Activated T-cell treated with anti-CD3 and anti-CD28 coated beads for 1 hour (primary cell): ENCODE data around the gene FBXW11.

Source experiments
- DNase-seq: peaks from one replicate; pipeline ENCODE4 v3.0.0-alpha.2; 2020; ENCODE audit warnings: low read depth

FBXW11 gene

GRCh38 chr5:171865471-171865870 is 141.0 kb downstream of the FBXW11 start:
- no peak for DNase-seq

- DNase-seq: no peak
Observed at GRCh38 chr5:171863935-171864334, 142.5 kb downstream of the FBXW11 start.

GRCh38 chr5:171862624-171863023 is 143.8 kb downstream of the FBXW11 start:
- no peak for DNase-seq

GRCh38 chr5:171861381-171861780 is 145.1 kb downstream of the FBXW11 start:
- DNase-seq: no peak

GRCh38 chr5:171858303-171858702 is 148.1 kb downstream of the FBXW11 start:
- DNase-seq: no peak

DNA sequence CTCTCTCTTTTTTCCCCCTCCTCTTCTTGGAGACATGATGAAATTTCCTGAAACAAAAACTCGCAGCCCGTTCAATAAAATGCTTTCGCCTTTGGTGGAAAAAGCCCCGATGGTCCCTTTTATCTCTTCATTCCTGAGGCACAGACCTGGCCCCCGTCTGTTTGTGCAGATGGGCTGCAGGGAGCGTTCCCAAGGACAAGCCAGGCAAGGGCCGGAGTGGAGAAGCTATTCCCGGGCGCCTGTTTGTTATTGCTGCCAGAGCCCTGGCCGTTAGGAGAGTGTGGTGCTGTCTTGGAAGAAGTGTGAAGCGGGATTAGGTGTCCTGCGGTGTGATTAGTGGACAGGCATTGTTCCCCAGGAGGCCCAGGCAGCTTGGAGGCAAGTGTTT is 149.0 kb downstream of the FBXW11 start:
- DNase-seq: no peak

DNA sequence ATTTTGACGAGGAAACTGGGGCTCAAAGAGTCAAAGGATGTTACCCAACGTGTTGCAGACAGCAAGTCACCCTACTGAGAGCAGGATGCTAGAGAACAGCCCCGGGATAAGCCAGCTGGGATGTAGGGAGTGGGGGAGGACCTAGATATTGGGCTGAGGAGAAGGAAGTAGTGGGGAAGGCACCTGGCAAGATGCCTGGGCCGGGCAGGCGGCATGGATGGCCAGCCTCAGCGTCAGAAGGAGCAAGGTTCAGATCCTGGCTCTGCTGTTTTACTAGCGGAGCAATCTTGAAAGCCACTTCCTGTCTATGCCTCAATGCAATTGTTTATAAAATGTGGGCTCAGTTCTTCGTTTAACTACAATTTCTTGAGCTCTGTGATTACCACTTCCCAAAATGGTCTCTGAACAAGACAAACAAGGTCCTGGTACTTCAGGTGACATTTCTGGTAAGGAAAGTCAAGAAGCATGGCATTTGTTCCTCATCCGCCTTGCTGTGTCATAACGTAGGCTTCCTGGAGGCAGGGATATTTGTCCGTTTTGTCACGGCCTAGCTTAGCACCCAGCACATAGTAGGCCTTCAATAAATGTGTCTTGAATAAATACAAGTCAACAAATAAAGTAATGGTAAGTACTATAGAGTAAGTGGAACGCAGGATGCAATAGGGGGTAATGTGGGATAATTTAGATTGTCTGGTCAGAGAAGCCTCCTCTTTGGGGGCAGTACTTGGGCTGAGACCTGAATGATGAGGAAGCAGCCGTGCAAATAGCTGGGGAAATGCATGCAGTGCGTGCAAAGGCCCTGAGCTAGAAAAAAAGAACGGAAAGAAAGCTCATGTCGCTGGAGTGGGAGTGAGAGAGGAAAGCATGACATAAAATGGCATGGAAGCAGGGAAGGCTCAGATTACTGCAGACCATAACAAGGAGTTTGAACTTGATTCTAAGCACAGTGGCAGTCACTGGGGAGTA is 150.4 kb downstream of the FBXW11 start:
- no peak for DNase-seq

DNA sequence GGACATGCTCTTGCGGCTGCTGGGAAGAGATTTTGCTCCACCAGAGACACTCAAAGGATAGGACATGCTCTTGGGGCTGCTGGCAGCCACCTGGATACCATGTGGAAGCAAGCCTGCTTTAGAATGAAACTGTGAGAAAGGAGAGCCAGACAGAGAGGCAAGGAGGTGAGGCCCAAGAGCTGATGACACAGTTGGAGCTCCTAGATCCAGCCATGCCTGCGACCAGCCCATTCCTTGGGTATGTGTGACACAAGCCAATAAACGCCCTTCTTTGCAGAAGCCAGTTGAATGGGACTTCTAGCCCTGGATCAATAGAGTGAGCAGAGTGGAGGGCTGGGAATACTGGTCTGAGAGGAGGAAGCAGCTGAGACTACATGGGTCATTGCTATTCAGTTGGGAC is 151.2 kb downstream of the FBXW11 start:
- DNase-seq: no peak

DNA sequence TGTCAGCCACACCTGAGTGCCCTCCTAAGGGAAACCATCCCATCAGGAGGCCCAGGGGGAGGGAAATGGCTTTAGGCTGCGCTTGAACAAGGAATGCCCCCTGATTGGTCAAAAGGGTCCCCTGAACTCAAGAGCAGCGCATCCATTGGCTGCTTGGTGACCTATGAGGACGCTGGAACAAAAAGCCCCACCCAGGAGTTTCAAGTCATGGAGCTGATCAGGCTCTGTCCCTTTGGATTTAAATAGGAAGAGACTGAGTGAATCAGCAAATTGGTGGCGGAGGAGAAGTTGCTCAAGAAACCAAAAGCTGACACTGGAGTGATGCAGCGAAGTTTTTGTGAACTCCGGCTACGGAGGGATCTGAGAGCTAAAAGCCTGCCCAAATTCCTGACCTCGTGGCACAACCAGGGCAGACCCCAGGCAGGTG is 154.2 kb downstream of the FBXW11 start:
- no peak for DNase-seq

GRCh38 chr5:171851251-171851650 is 155.2 kb downstream of the FBXW11 start:
- no peak for DNase-seq

- no peak for DNase-seq
Observed at GRCh38 chr5:171850324-171850947, 156.0 kb downstream of the FBXW11 start.

- DNase-seq: no peak
Observed at GRCh38 chr5:171849585-171850323, 156.7 kb downstream of the FBXW11 start.

DNA sequence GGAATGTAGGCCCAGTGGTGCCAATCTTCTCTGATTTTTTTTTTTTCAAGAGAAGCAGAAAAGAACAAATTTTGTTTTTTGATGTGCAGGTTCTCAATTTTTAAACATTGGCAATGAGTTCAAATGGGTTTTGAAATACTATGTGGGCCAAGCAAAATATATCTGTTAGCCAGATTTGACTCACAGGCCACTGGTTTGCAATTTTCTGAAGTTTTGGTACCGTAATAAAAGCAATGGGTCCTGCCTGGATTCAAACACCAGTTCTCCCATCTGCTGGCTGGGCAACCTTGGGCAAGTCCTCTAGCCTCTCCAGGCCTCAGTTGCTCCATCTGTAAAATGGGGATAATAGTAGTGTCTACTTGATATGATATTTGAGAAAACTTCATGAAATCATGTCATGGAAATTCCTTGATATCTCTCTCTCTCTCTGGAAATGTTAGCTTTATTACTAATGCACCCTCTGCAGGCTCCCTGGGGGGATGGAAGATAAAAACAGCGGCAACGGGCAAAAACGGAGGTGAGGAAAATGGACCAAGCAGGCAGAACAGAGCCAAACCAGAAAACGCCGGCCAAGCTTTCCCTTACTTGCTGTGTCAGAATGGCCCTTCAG is 157.4 kb downstream of the FBXW11 start:
- DNase-seq: no peak

- no peak for DNase-seq
Observed at GRCh38 chr5:171848486-171848885, 158.0 kb downstream of the FBXW11 start.

- DNase-seq: no peak
Observed at GRCh38 chr5:171848006-171848405, 158.4 kb downstream of the FBXW11 start.

DNA sequence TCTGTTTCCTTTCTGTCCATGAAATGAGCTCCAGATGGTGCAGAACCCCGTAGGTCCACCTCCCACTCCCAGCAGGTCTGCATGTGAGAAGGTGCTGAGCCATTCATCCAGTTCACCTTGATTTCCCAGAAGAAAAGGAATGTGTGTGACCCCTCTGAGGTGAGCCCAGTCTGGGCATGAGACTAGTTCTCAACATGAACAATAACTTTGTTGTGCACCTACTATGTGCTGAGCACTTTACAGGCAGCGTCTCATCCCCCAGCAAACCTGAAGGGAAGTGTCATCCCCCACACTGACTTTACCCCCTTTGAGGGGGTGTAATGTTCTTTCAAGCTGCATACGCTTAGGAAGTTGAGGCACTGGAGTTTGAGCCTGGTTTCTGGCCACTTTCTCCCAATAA is 159.4 kb downstream of the FBXW11 start:
- DNase-seq: no peak

- DNase-seq: no peak
Observed at GRCh38 chr5:171846323-171846722, 160.1 kb downstream of the FBXW11 start.

- no peak for DNase-seq
Observed at GRCh38 chr5:171845857-171846256, 160.6 kb downstream of the FBXW11 start.

- DNase-seq: no peak
Observed at GRCh38 chr5:171845040-171845630, 161.3 kb downstream of the FBXW11 start.

DNA sequence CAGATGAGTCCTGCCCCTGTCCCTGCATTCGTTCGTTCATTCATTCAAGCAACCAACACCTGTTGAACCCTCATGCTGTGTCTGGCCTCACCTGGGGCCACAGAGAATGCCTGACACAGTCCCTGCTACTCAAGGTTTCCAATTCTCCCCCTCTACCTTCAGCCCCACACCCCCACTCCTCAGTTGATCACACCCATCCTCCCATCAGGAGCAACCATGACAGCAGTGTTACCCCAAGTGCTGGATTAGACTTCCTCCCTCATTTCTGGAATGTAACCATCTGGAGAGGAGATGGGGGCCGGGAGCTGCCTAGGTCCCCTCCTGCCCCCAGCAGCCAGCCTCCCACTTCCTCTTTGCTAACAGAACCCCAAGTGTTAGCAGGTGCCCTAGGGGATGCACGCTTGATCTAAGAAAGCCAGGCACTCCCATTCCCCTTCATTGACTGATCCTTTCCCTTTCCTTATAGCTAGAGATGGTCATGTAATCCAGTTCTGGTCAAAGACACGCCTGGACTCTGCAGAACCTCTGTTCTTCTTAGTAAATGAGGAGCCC is 163.6 kb downstream of the FBXW11 start:
- no peak for DNase-seq

- DNase-seq: no peak
Observed at GRCh38 chr5:171841984-171842776, 164.3 kb downstream of the FBXW11 start.
